Astrocyte of the spinal cord (primary cell): ENCODE results near the gene CFLAR.

Experiments
- DNase-seq: peaks from one replicate; pipeline ENCODE4 v3.0.0; 2011; ENCODE audit warnings: low read depth, low spot score
- H3K4me3 ChIP-seq: 2 replicates; pipeline ENCODE4 v1.5.1; 2011; ENCODE audit warnings: low read depth, mild to moderate bottlenecking, low read length, moderate library complexity
- in situ Hi-C: cut with HindIII; loops from 2 replicates; pipeline ENCODE4 v1.10.0; 2017; ENCODE audit warnings: low sequenced_read_pairs
- TF ChIP-seq, protein P1 (sequence below): IDR thresholded peaks from 2 replicates; pipeline ENCODE4 v1.5.1; 2012; ENCODE audit warnings: low read depth, mild to moderate bottlenecking, low read length, inconsistent platforms

CFLAR gene

DNA sequence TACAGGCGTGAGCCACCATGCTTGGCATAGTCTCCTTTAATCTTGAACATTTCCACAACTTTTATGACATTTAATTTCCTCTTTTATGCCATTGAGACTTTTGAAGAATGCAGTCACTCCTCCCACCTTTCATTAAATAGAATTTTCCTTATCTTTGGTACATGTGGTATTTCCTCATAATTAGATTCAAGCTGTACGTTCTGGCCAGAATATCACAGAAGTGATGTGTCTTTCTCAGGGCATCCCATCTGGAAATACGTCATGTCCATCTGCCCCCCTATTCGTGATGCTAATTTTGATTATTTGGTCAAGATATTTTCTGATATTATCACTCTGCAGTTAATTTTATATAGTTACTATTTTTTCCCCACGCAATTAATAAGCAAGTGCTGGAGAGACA is 83.9 kb downstream of the CFLAR start:
- DNase-seq = no peak
- in situ Hi-C loops = no loop called here
- TF ChIP-seq, protein P1, sequence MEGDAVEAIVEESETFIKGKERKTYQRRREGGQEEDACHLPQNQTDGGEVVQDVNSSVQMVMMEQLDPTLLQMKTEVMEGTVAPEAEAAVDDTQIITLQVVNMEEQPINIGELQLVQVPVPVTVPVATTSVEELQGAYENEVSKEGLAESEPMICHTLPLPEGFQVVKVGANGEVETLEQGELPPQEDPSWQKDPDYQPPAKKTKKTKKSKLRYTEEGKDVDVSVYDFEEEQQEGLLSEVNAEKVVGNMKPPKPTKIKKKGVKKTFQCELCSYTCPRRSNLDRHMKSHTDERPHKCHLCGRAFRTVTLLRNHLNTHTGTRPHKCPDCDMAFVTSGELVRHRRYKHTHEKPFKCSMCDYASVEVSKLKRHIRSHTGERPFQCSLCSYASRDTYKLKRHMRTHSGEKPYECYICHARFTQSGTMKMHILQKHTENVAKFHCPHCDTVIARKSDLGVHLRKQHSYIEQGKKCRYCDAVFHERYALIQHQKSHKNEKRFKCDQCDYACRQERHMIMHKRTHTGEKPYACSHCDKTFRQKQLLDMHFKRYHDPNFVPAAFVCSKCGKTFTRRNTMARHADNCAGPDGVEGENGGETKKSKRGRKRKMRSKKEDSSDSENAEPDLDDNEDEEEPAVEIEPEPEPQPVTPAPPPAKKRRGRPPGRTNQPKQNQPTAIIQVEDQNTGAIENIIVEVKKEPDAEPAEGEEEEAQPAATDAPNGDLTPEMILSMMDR = no peak
- H3K4me3 ChIP-seq = no peak overlapping the region

DNA sequence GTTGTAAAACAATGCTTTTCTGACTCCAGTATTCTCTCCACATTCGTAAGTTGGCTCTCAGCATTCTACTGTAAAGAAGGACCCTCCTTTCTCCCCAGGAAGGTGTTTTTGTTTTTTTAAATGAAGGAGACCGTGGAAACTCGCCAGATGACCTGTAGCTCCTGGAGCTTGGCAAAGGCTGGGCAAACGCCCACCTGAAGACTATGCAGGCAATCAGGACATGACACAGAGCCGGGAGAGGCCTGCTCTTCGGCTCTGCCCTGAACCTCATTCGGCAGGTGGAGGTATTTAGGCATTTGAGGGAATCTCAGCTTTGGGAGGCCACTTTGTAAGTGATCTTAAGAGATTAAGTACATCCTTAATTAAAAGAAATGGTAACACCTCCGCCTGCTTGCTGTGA is 84.4 kb downstream of the CFLAR start:
- H3K4me3 ChIP-seq = no peak overlapping the region
- in situ Hi-C loops = no loop called here
- TF ChIP-seq, protein P1 = no peak
- no peak for DNase-seq

DNA sequence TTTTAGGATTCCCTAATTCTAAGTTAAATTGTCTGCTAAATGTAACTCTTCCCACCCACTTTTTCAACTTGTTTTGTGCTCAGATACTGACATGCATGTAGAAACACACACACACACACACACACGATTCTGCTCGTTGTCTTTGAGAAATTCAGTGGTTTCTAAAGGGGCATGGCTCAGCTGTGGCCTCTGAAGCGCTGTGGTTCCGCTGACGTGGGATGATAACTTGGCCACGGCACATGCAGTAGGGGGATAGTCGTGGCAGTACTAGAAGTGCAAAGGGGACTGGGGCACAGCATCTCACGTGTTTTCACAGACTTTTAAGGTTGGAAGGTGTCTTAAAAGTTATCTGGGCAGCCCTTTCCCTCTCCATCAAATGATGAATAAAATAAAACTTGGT is 85.4 kb downstream of the CFLAR start:
- TF ChIP-seq, protein P1 = no peak
- DNase-seq = no peak
- H3K4me3 ChIP-seq = no peak overlapping the region
- in situ Hi-C loops = no loop called here

DNA sequence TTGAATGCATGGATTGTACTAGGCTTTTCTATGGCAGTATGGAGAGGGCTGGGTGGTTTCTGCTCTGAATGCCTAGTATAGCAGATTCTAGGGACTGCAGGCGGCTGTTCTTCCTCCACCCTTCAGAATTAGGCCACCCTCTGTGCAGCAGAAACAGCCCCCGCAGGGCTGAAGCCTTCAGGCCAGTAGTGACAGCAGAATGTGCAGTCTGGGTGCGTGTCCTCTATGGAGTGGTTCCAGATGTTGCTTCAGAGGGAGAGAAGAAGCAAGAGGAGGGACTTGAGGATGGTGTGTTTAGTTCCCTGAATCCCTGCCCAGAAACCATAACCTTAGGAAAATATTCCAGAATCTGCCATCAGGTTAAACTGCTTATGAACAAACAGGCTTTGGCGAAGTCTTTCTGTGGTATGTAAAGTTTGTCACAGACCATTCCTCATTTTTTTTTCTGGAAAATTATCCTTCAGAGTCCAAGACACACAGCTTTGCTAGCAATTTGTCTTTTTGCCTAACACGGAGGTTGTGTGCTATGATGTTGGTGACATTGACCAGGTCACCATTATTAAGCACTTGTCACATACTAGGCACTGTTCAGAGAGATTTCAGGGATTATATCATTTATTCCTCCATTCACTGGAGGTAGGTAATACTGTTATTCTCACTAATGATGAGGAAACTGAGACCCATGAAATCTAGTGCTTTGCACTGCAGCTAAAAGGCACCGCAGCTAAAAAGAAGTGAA is 88.1 kb downstream of the CFLAR start:
- DNase-seq = peak; percentile 42
- no peak overlapping the region for H3K4me3 ChIP-seq
- TF ChIP-seq, protein P1 = no peak
- in situ Hi-C loops = no loop called here

DNA sequence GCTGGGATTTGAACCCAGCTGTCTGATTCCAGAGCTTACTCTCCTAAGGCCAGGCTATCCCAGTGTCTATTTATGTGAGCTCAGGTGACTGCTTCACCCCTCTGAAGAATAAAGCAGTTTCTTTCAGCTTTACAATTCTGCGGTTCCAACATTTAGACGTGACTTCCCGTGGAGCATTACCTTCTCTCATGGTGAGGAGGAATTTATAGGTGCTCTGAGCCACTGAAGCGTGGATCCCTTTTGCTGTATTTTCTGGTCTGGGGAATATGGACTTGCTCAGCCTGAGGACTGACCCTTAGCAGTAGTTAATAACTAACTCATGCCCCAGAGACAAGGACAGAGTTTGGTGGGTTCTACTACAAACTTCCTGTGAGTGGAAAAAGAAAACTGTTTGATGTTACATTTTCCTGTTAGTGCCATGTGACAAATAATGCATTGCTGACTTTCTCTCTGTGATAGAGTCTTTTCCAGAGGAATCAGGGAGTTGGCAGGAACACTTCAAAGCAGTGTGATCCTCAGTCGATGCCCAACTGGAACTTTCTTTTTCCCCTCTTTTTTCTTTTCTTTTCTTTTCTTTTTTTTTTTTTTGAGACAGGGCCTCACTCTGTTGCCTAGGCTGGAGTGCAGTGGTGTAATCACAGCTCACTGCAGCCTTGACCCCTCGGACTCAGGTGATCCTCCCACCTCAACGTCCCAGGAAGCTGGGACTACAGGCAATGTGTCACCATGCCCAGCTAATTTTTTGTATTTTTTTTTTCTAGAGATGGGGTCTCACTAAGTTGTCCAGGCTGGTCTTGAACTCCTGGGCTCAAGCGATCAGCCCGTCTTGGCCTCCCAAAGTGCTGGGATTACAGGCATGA is 88.9 kb downstream of the CFLAR start:
- in situ Hi-C loops = no loop called here
- H3K4me3 ChIP-seq = no peak overlapping the region
- no peak for DNase-seq
- TF ChIP-seq, protein P1 = no peak

DNA sequence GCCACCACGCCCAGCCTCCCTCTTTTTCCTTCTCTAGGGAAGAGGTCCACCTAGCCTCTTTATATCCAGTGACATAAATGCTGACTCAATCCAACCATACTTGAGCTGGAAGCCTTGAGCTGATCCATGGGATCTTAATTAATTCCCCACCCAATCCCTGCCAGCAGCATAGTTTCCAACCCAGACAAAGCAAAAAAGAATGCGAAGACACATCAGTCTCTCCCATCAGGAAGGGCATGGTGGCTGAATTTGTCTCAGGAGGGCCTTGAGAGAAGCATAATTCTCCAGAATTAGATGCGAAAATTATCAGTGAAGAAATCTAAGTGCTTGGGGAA is 89.5 kb downstream of the CFLAR start:
- no peak for DNase-seq
- no peak overlapping the region for H3K4me3 ChIP-seq
- TF ChIP-seq, protein P1 = no peak
- in situ Hi-C loops = no loop called here
